GM18873 (cell line): ENCODE data around the gene AHNAK2.
"Not testable (repeated sequence)": the region's sequence is repeated elsewhere in the genome, so short reads cannot be mapped to it uniquely, and the experiment has no call there.

ENCODE experiments used
- ATAC-seq: cut with Tn5 transposase; IDR thresholded peaks from one replicate; pipeline ENCODE4 v1.9.1; 2021; ENCODE audit warnings: mild to moderate bottlenecking, moderate library complexity, moderate number of reproducible peaks; ENCODE audit not compliant: unreplicated experiment, low FRiP score

AHNAK2 gene

GRCh38 chr14:104977681-104978653 lies at the start of gene AHNAK2:
TSS of gene AHNAK2 (minus strand) at chr14:104978374. CDS start at chr14:104978237, 137 bp downstream.
- no peak for ATAC-seq

- ATAC-seq = not testable (repeated sequence)
Observed at GRCh38 chr14:105027718-105028117, 49.5 kb upstream of the AHNAK2 start.

- no peak for ATAC-seq
Observed at GRCh38 chr14:105026802-105027563, 48.8 kb upstream of the AHNAK2 start.

GRCh38 chr14:105026033-105026785 lies 48.0 kb upstream of the AHNAK2 start:
- no peak for ATAC-seq

- ATAC-seq = no peak
Observed at GRCh38 chr14:105025429-105025828, 47.3 kb upstream of the AHNAK2 start.

GRCh38 chr14:105023791-105024480 lies 45.8 kb upstream of the AHNAK2 start:
- ATAC-seq = no peak

- no peak for ATAC-seq
Observed at GRCh38 chr14:105023144-105023543, 45.0 kb upstream of the AHNAK2 start.

- ATAC-seq = no peak
Observed at GRCh38 chr14:105022276-105022670, 44.1 kb upstream of the AHNAK2 start.

GRCh38 chr14:105021656-105022275 lies 43.6 kb upstream of the AHNAK2 start:
- no peak for ATAC-seq

GRCh38 chr14:105020815-105021655 lies 42.9 kb upstream of the AHNAK2 start, which contains the start of gene CDCA4:
TSS of gene CDCA4 (minus strand) at chr14:105021083. CDS start at chr14:105011929, 9,154 bp downstream.
- ATAC-seq = peak; percentile 47

GRCh38 chr14:105019861-105020814 lies 42.0 kb upstream of the AHNAK2 start:
- peak; percentile 18 for ATAC-seq

GRCh38 chr14:105018414-105018813 lies 40.2 kb upstream of the AHNAK2 start:
- ATAC-seq = no peak

GRCh38 chr14:105015905-105016304 lies 37.7 kb upstream of the AHNAK2 start:
- no peak for ATAC-seq

- no peak for ATAC-seq
Observed at GRCh38 chr14:105015242-105015641, 37.1 kb upstream of the AHNAK2 start.

GRCh38 chr14:105014631-105015030 lies 36.5 kb upstream of the AHNAK2 start:
- ATAC-seq = no peak

- no peak for ATAC-seq
Observed at GRCh38 chr14:105014032-105014431, 35.9 kb upstream of the AHNAK2 start.

- no peak for ATAC-seq
Observed at GRCh38 chr14:105013150-105013785, 35.1 kb upstream of the AHNAK2 start.
